Endothelial cell of umbilical vein (primary cell): Measurements from ENCODE around the gene PEX10. TPM values are rescaled to one million over a fixed set of nuclear protein-coding genes. Genes with fewer than 3 reads are reported as not detected.

Source experiments
- BruUV-seq: library from RNA; stranded (reverse); fragments of 400-500 nt; replicated peaks from 2 replicates; lab custom pipeline; 2021; lab: Mats Ljungman, UMichigan
- CTCF ChIA-PET: fragments of 300-600, 350-600 bp; sonication (Branson Sonifier 250); formaldehyde crosslinking; loops from one replicate; lab custom pipeline; 2021; ENCODE audit warnings: antibody characterized with exemption, inconsistent platforms; lab: Charles Lee
- POLR2A ChIA-PET: fragments of 300-600, 350-600 bp; sonication (Branson Sonifier 250); formaldehyde crosslinking; loops from one replicate; lab custom pipeline; 2021; ENCODE audit warnings: antibody characterized with exemption, inconsistent platforms; lab: Charles Lee
- DNase-seq: peaks from one replicate; pipeline ENCODE4 v3.0.0-alpha.2; 2011; ENCODE audit warnings: low read depth, low spot score
- FAIRE-seq: peaks from 2 replicates; lab custom pipeline; 2011; peaks lifted over from hg19 to GRCh38; lab: Jason Lieb, UNC
- H2AFZ ChIP-seq: 2 replicates; pipeline ENCODE4 v1.6.0; 2012; ENCODE audit warnings: low read depth, low read length, control low read depth, inconsistent platforms
- H3K27ac ChIP-seq: 2 replicates; pipeline ENCODE4 v1.5.1; 2011; ENCODE audit warnings: low read depth, mild to moderate bottlenecking, control low read depth, low read length, moderate library complexity; ENCODE audit not compliant: insufficient read depth
- H3K27me3 ChIP-seq, 2 experiments: 2 replicates each; pipeline versions ENCODE4 v1.6.0 to v1.6.1; 2011; ENCODE audit warnings: low read length in 2 of 2, mixed read lengths in 1 of 2; ENCODE audit not compliant: control insufficient read depth in 2 of 2, insufficient read depth in 2 of 2
- H3K36me3 ChIP-seq, 2 experiments: 2 replicates in 1 of 2; 3 replicates in 1 of 2; pipeline ENCODE4 v1.5.1; 2011; ENCODE audit warnings: low read length in 2 of 2, mild to moderate bottlenecking in 1 of 2, moderate library complexity in 1 of 2; ENCODE audit not compliant: control insufficient read depth in 2 of 2, insufficient read depth in 2 of 2; ENCODE audit errors: extremely low read depth in 1 of 2
- H3K4me1 ChIP-seq: 3 replicates; pipeline ENCODE4 v1.5.1; 2011; ENCODE audit warnings: mild to moderate bottlenecking, low read length; ENCODE audit not compliant: control insufficient read depth, insufficient read depth; ENCODE audit errors: extremely low read depth
- H3K4me2 ChIP-seq: 2 replicates; pipeline ENCODE4 v1.6.1; 2011; ENCODE audit warnings: low read length, control low read depth, mixed read lengths; ENCODE audit not compliant: insufficient read depth
- H3K4me3 ChIP-seq, 3 experiments: fragments of 200-600 bp in 1 of 3; sonication (generic), shearing (Covaris generic) in 1 of 3; replicated peaks in 1 of 3; 2 replicates each; pipeline ENCODE4 v1.5.1; 2011 to 2016; ENCODE audit warnings: control low read depth in 3 of 3, low read length in 3 of 3, mild to moderate bottlenecking in 2 of 3, inconsistent platforms in 1 of 3, low read depth in 1 of 3, moderate library complexity in 1 of 3; ENCODE audit not compliant: insufficient read depth in 1 of 3
- H3K79me2 ChIP-seq: 2 replicates; pipeline ENCODE4 v1.6.0; 2012; ENCODE audit warnings: low read length, inconsistent platforms; ENCODE audit not compliant: control insufficient read depth, insufficient read depth
- H3K9ac ChIP-seq: replicated peaks from 2 replicates; pipeline ENCODE3; 2011; ENCODE audit warnings: low read length, control low read depth; ENCODE audit not compliant: insufficient read depth; ENCODE audit errors: extremely low read depth
- H3K9me1 ChIP-seq: replicated peaks from 3 replicates; pipeline ENCODE4 v1.6.0; 2011; ENCODE audit warnings: mild to moderate bottlenecking, low read length; ENCODE audit not compliant: control insufficient read depth, insufficient read depth; ENCODE audit errors: extremely low read depth
- H3K9me3 ChIP-seq: replicated peaks from 2 replicates; pipeline ENCODE4 v1.5.1; 2012; ENCODE audit warnings: low read length, inconsistent platforms; ENCODE audit not compliant: control insufficient read depth, insufficient read depth
- H4K20me1 ChIP-seq: replicated peaks from 2 replicates; pipeline ENCODE3; 2011; ENCODE audit warnings: mild to moderate bottlenecking, low read length; ENCODE audit not compliant: control insufficient read depth, insufficient read depth; ENCODE audit errors: extremely low read depth
- CTCF ChIP-seq, 2 donors: IDR thresholded peaks; 1 replicate in 1 of 2; 2 replicates in 1 of 2; pipeline ENCODE4 v1.5.1; 2011; ENCODE audit warnings: low read length in 2 of 2, mild to moderate bottlenecking in 2 of 2, moderate library complexity in 2 of 2, control low read depth in 1 of 2, inconsistent platforms in 1 of 2, low read depth in 1 of 2; ENCODE audit not compliant: insufficient read depth in 1 of 2; ENCODE audit errors: extremely low read depth in 1 of 2
- EZH2 ChIP-seq: IDR thresholded peaks from 2 replicates; pipeline ENCODE4 v1.6.1; 2012; ENCODE audit warnings: borderline replicate concordance, low read depth, mild to moderate bottlenecking, moderate library complexity, low read length, inconsistent platforms; ENCODE audit not compliant: severe bottlenecking
- FOS ChIP-seq: IDR thresholded peaks from 2 replicates; pipeline ENCODE4 v1.6.1; 2011; ENCODE audit warnings: mild to moderate bottlenecking, low read length, moderate library complexity, borderline replicate concordance; ENCODE audit not compliant: insufficient read depth
- GATA2 ChIP-seq: IDR thresholded peaks from 2 replicates; pipeline ENCODE4 v1.7.0; 2011; ENCODE audit warnings: low read depth, mild to moderate bottlenecking, moderate library complexity, mixed read lengths, low read length; ENCODE audit not compliant: insufficient read length, insufficient read depth
- JUN ChIP-seq: IDR thresholded peaks from 2 replicates; pipeline ENCODE4 v1.6.1; 2011; ENCODE audit warnings: borderline replicate concordance, low read depth; ENCODE audit not compliant: insufficient read length, insufficient read depth
- MAX ChIP-seq: IDR thresholded peaks from 2 replicates; pipeline ENCODE4 v1.6.1; 2011; ENCODE audit not compliant: insufficient read depth, insufficient read length
- MYC ChIP-seq: IDR thresholded peaks from one replicate; pipeline ENCODE4 v1.6.1; 2011; ENCODE audit warnings: mild to moderate bottlenecking, low read depth, low read length
- POLR2A ChIP-seq: IDR thresholded peaks from 2 replicates; pipeline ENCODE4 v1.6.1; 2012; ENCODE audit warnings: low read depth, mild to moderate bottlenecking, control low read depth, low read length
- POLR2AphosphoS5 ChIP-seq: IDR thresholded peaks from 2 replicates; pipeline ENCODE4 v1.6.1; 2012; ENCODE audit warnings: low read depth, mild to moderate bottlenecking, control low read depth, low read length, moderate library complexity; ENCODE audit not compliant: insufficient read depth
- dilution Hi-C: fragments of 300-500 bp; cut with MboI; formaldehyde crosslinking; loops from one replicate; pipeline ENCODE4 v1.15.0; 2019; ENCODE audit warnings: low sequenced_read_pairs; ENCODE audit not compliant: extremely low pct_ligation_motif_present
- intact Hi-C: fragments of 100-400 bp; cut with micrococcal nuclease; formaldehyde crosslinking; loops from one replicate; pipeline ENCODE4 v1.10.0; 2022
- polyA plus RNA-seq, 4 experiments: library from polyadenylated mRNA; depleted of rRNA in 3 of 4; stranded (reverse) in 3 of 4; unstranded in 1 of 4; fragments of >200 nt; gene quantifications; 2 replicates each; pipeline versions ENCODE4 v1.2.1 to v1.2.3, GENCODE V29; 2011 to 2012; ENCODE audit warnings: missing spikeins in 1 of 4
- total RNA-seq: library from RNA; stranded (reverse); gene quantifications from 2 replicates; pipeline ENCODE4 v1.2.3, GENCODE V29; 2021

PEX10 gene
- total and polyA plus RNA-seq, 2 donors (not counting 3 experiments of a cell fraction or from before 2014, with no cell fraction given), result 25.1 to 26.7 TPM

GRCh38 chr1:2433936-2434655 lies 21.7 kb upstream of the PEX10 start:
- intact Hi-C loops (no loop called here), dilution Hi-C loops (no loop called here)
- no peak for FAIRE-seq
- BruUV-seq, result no TSS peak
- CTCF ChIA-PET, result no interaction called here
- Histone ChIP-seq H3K27me3 (no peaks in the 10 kb centered on the region), H3K4me3 (no peak overlapping the region), H4K20me1 (no peaks in the 10 kb centered on the region), H3K79me2 (no peaks in the 10 kb centered on the region), H3K36me3 (no peaks in the 10 kb centered on the region), H3K9me1 (no peaks in the 10 kb centered on the region), H3K27ac (no peak overlapping the region), H3K4me2 (no peak overlapping the region), H2AFZ (no peak overlapping the region), H3K4me1 (no peaks in the 10 kb centered on the region), H3K9me3 (no peaks in the 10 kb centered on the region), H3K9ac (no peak overlapping the region)
- no peak for DNase-seq
- no peak for TF ChIP-seq MAX
- TF ChIP-seq FOS, result no peak
- no peak for TF ChIP-seq MYC
- TF ChIP-seq EZH2, result no peak
- TF ChIP-seq CTCF (IDR thresholded peaks at IDR 0.05; ENCODE audit: extremely low read depth in 1 of 2, insufficient read depth in 1 of 2, low read depth in 1 of 2, low read length in 2 of 2), result no peak
- TF ChIP-seq POLR2A, result no peak
- no peak for TF ChIP-seq JUN
- TF ChIP-seq POLR2AphosphoS5, result no peak
- no peak for TF ChIP-seq GATA2
- POLR2A ChIA-PET, result no interaction called here
